Tibial nerve (tissue), 4 donors: ENCODE measurements around the gene FYB2.

Experiments
- CTCF ChIP-seq, 5 experiments: fragments of 200-600 bp in 3 of 5; fragments of 450-650 bp in 2 of 5; sonication (generic) in 3 of 5; IDR thresholded peaks; one replicate each; pipeline ENCODE4 v1.5.1; 2016 to 2019; ENCODE audit warnings: antibody characterized with exemption in 5 of 5, mild to moderate bottlenecking in 3 of 5, moderate library complexity in 2 of 5
- EP300 ChIP-seq, 2 donors: sonication (generic); formaldehyde crosslinking; IDR thresholded peaks; one replicate each; pipeline ENCODE4 v1.6.1; 2017; ENCODE audit warnings: antibody characterized with exemption in 2 of 2, mild to moderate bottlenecking in 1 of 2
- POLR2A ChIP-seq, 2 donors: fragments of 450-650 bp; IDR thresholded peaks; one replicate each; pipeline ENCODE4 v1.6.1; 2017; ENCODE audit warnings: antibody characterized with exemption in 2 of 2, mild to moderate bottlenecking in 2 of 2, moderate library complexity in 2 of 2

GRCh38 chr1:56824938-56825337, 5.7 kb upstream of the FYB2 start:
- TF ChIP-seq CTCF (IDR thresholded peaks at IDR 0.05), result no peak
- TF ChIP-seq EP300 (IDR thresholded peaks at IDR 0.05), result no peak
- no peak for TF ChIP-seq POLR2A (IDR thresholded peaks at IDR 0.05)
